Calu3 (cell line): ENCODE data around the gene ARHGEF26. TPM values are rescaled to one million over a fixed set of nuclear protein-coding genes. Genes with fewer than 3 reads are reported as not detected.

Experiments
- Bru-seq: library from RNA; stranded (reverse); fragments of 400-500 nt; gene quantifications from one replicate; lab custom pipeline; 2021; lab: Mats Ljungman, UMichigan
- BruChase-seq, 2 experiments: library from RNA; stranded (reverse); fragments of 400-500 nt; gene quantifications; one replicate each; lab custom pipeline; 2021; lab: Mats Ljungman, UMichigan
- BruUV-seq: library from RNA; stranded (reverse); fragments of 400-500 nt; replicated peaks from 2 replicates; lab custom pipeline; 2021; lab: Mats Ljungman, UMichigan
- CTCF ChIA-PET: fragments of 300-600 bp; sonication (Branson Sonifier 250); formaldehyde crosslinking; loops from one replicate; lab custom pipeline; 2022; ENCODE audit warnings: antibody characterized with exemption; lab: Charles Lee
- DNase-seq: peaks from one replicate; pipeline ENCODE4 v3.0.0; 2022
- H3K27ac Mint-ChIP-seq: one replicate; pipeline ENCODE4 v1.8.0; 2022; ENCODE audit warnings: mixed read lengths; ENCODE audit not compliant: unreplicated experiment
- H3K27me3 Mint-ChIP-seq: one replicate; pipeline ENCODE4 v1.8.0; 2022; ENCODE audit warnings: mixed read lengths; ENCODE audit not compliant: unreplicated experiment
- H3K36me3 Mint-ChIP-seq: one replicate; pipeline ENCODE4 v1.8.0; 2022; ENCODE audit warnings: mild to moderate bottlenecking, moderate library complexity, mixed read lengths; ENCODE audit not compliant: insufficient read depth, unreplicated experiment
- H3K4me1 Mint-ChIP-seq: one replicate; pipeline ENCODE4 v1.8.0; 2022; ENCODE audit warnings: mild to moderate bottlenecking, low read depth, mixed read lengths; ENCODE audit not compliant: unreplicated experiment
- H3K4me3 Mint-ChIP-seq: one replicate; pipeline ENCODE4 v1.8.0; 2022; ENCODE audit warnings: mild to moderate bottlenecking, low read depth, moderate library complexity, mixed read lengths; ENCODE audit not compliant: unreplicated experiment
- H3K9me3 Mint-ChIP-seq: one replicate; pipeline ENCODE4 v1.8.0; 2022; ENCODE audit warnings: low read depth, mixed read lengths; ENCODE audit not compliant: unreplicated experiment
- intact Hi-C: fragments of 100-400 bp; cut with micrococcal nuclease; formaldehyde crosslinking; loops from one replicate; pipeline ENCODE4 v1.10.0; 2022; ENCODE audit not compliant: unreplicated experiment
- long read RNA-seq: library from polyadenylated mRNA; stranded (forward); transcript quantifications from one replicate; pipeline ENCODE4 v2.0.0, GENCODE V29; 2022
- total RNA-seq: library from RNA; stranded (reverse); gene quantifications from 2 replicates; pipeline ENCODE4 v1.2.3, GENCODE V29; 2022
- TF ChIP-seq, protein P1 (sequence below): fragments of 200-600 bp; IDR thresholded peaks from one replicate; pipeline ENCODE4 v1.8.0; 2022; ENCODE audit warnings: antibody characterized with exemption; ENCODE audit not compliant: unreplicated experiment

The ARHGEF26 gene
- 19.0 and 21.4 TPM in 2 replicates for total RNA-seq
- Bru-seq, nascent RNA: percentile 72 among the genes with signal in this experiment
- percentile 57 among the genes with signal in this experiment for BruChase-seq, experiment 1, labeled RNA remaining after a 6-hour chase
- BruChase-seq, experiment 2, labeled RNA remaining after a 2-hour chase: percentile 64 among the genes with signal in this experiment
- long read RNA-seq, partial matches to known transcripts: 3 of 11 reads
- long read RNA-seq, other reads (novel, unspliced or antisense): 3 of 11 reads

GRCh38 chr3:154120961-154121700 lies at the start of gene ARHGEF26:
ARHGEF26 (plus strand) TSS chr3:154121390; CDS start chr3:154121993, 603 bp downstream.
- Mint-ChIP-seq H3K4me3 (peak within 1 kb of the TSS; percentile 75), H3K9me3 (no peaks in the 10 kb centered on the region), H3K4me1 (peaks cover 44% of the 10 kb centered on the region), H3K27ac (peak within 1 kb of the TSS; percentile 6), H3K27me3 (no peaks in the 10 kb centered on the region), H3K36me3 (peaks cover 28% of the 10 kb centered on the region)
- CTCF ChIA-PET: interaction anchor here (0.6 to 2.5 kb wide), 13 partner anchors 8 to 425 kb away, joined by 3 to 11 read pairs (median 5); no protein-coding TSS in a partner anchor
- intact Hi-C loops: no loop called here
- TF ChIP-seq, protein P1, sequence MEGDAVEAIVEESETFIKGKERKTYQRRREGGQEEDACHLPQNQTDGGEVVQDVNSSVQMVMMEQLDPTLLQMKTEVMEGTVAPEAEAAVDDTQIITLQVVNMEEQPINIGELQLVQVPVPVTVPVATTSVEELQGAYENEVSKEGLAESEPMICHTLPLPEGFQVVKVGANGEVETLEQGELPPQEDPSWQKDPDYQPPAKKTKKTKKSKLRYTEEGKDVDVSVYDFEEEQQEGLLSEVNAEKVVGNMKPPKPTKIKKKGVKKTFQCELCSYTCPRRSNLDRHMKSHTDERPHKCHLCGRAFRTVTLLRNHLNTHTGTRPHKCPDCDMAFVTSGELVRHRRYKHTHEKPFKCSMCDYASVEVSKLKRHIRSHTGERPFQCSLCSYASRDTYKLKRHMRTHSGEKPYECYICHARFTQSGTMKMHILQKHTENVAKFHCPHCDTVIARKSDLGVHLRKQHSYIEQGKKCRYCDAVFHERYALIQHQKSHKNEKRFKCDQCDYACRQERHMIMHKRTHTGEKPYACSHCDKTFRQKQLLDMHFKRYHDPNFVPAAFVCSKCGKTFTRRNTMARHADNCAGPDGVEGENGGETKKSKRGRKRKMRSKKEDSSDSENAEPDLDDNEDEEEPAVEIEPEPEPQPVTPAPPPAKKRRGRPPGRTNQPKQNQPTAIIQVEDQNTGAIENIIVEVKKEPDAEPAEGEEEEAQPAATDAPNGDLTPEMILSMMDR: no peak
- BruUV-seq: no TSS peak
- peak; percentile 97 for DNase-seq

DNA sequence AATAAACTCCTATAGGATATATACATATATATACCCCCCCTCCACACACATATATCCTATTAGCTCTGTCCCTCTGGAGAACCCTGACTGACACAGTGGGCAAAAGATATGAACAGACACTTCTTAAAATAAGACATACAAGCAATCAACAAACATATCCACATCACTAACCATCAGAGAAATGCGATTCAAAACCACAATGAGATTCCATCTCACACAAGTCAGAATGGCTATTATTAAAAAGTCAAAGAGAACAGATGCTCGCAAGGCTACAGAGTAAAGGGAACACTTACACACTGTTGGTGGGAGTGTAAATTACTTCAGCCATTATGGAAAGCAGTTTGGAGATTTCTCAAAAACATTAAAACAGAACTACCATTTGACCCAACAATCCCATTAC lies 46.2 kb upstream of the ARHGEF26 start:
- Mint-ChIP-seq H3K4me3 (no peak overlapping the region), H3K36me3 (no peaks in the 10 kb centered on the region), H3K4me1 (no peaks in the 10 kb centered on the region), H3K27me3 (no peaks in the 10 kb centered on the region), H3K9me3 (no peaks in the 10 kb centered on the region), H3K27ac (no peak overlapping the region)
- DNase-seq: no peak
- CTCF ChIA-PET: no interaction called here
- TF ChIP-seq, protein P1: no peak
- intact Hi-C loops: no loop called here
- BruUV-seq: no TSS peak

DNA sequence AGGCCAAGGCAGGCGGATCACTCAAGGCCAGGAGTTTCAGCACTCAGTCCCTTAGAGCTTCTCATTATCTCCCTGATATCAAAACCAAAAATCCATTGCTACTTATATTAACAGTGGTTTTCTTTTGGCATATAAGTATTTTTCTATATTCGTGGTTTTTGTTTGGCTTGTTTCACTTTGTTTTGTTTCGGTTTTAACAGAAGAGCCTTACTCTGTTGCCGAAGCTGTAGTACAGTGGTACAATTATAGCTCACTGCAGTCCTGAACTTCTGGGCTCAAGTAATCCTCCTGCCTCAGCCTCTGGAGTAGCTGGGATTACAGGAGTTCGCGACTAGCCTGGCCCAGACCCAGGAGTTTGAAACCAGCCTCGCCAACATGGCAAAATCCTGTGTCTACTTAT lies 42.5 kb upstream of the ARHGEF26 start:
- no TSS peak for BruUV-seq
- peaks cover 3% of the 10 kb centered on the region for H3K9me3 Mint-ChIP-seq
- intact Hi-C loops: no loop called here

GRCh38 chr3:154081305-154081704 lies 39.9 kb upstream of the ARHGEF26 start:
- intact Hi-C loops: loop anchor here (5.0 kb wide), 1 partner anchor 39 kb away; no protein-coding TSS in a partner anchor
- peaks cover 5% of the 10 kb centered on the region for H3K9me3 Mint-ChIP-seq

More for the DNA sequence above, 42.5 kb upstream of the ARHGEF26 start:
- Mint-ChIP-seq H3K27ac (no peak overlapping the region), H3K36me3 (no peaks in the 10 kb centered on the region), H3K4me1 (peaks cover 14% of the 10 kb centered on the region), H3K27me3 (no peaks in the 10 kb centered on the region), H3K4me3 (no peak overlapping the region)
- TF ChIP-seq, protein P1: no peak
- no peak for DNase-seq
- CTCF ChIA-PET: interaction anchor here (0.8 kb wide), 1 partner anchor 148 kb away, joined by 3 read pairs; no protein-coding TSS in a partner anchor

More at GRCh38 chr3:154081305-154081704, 39.9 kb upstream of the ARHGEF26 start:
- TF ChIP-seq, protein P1: no peak
- H3K36me3 Mint-ChIP-seq: no peaks in the 10 kb centered on the region
- BruUV-seq: no TSS peak
- H3K27me3 Mint-ChIP-seq: no peaks in the 10 kb centered on the region
- H3K4me3 Mint-ChIP-seq: no peak overlapping the region
- DNase-seq: no peak
- peaks cover 14% of the 10 kb centered on the region for H3K4me1 Mint-ChIP-seq
- H3K27ac Mint-ChIP-seq: no peak overlapping the region
- CTCF ChIA-PET: interaction anchor here (0.6 kb wide), 1 partner anchor 1389 kb away, joined by 3 read pairs; no protein-coding TSS in a partner anchor
